GM12878 (cell line): ENCODE data around the gene TBX10. TPM values are rescaled to one million over a fixed set of nuclear protein-coding genes. Genes with fewer than 3 reads are reported as not detected.

ENCODE experiments used
- ATAC-seq: fragments of 200-7000 bp; cut with Tn5 transposase; 3 replicates; pipeline ENCODE4 v1.9.1; 2020; ENCODE audit warnings: mild to moderate bottlenecking, moderate library complexity
- BruUV-seq: library from RNA; stranded (reverse); fragments of 400-500 nt; replicated peaks from 2 replicates; lab custom pipeline; 2021; lab: Mats Ljungman, UMichigan
- CTCF ChIA-PET: fragments of 300-600 bp; sonication (Branson Sonifier 250); formaldehyde crosslinking; extraction: SDS; loops from one replicate; lab custom pipeline; 2021; ENCODE audit warnings: inconsistent platforms; lab: Yijun Ruan, JAX
- POLR2A ChIA-PET: fragments of 350-600 bp; formaldehyde crosslinking; extraction: SDS; loops from one replicate; lab custom pipeline; 2021; ENCODE audit warnings: inconsistent platforms; lab: Charles Lee
- RAD21 ChIA-PET: fragments of 300-600 bp; sonication (Branson Sonifier 250); formaldehyde crosslinking; loops from one replicate; lab custom pipeline; 2023; ENCODE audit warnings: antibody characterized with exemption; ENCODE audit not compliant: unreplicated experiment; lab: Charles Lee
- SMC1A ChIA-PET: fragments of 300-600 bp; sonication (Branson Sonifier 250); formaldehyde crosslinking; loops from one replicate; lab custom pipeline; 2023; ENCODE audit not compliant: unreplicated experiment, uncharacterized antibody; lab: Charles Lee
- DNase-seq: peaks from one replicate; pipeline ENCODE4 v3.0.0-alpha.2; 2011; ENCODE audit warnings: low read depth, low spot score
- FAIRE-seq: peaks from 3 replicates; lab custom pipeline; 2011; peaks lifted over from hg19 to GRCh38; lab: Jason Lieb, UNC
- H2AFZ ChIP-seq: 2 replicates; pipeline ENCODE4 v1.6.0; 2011; ENCODE audit warnings: low read depth, low read length, control low read depth; ENCODE audit not compliant: control insufficient read depth
- H3K27ac ChIP-seq: 2 replicates; pipeline ENCODE4 v1.5.1; 2011; ENCODE audit warnings: control low read depth; ENCODE audit not compliant: control insufficient read depth, insufficient read depth
- H3K27me3 ChIP-seq, 2 experiments: replicated peaks in 1 of 2; 2 replicates each; pipeline versions ENCODE4 v1.6.0 to v1.6.1; 2011; ENCODE audit warnings: low read length in 1 of 2; ENCODE audit not compliant: control insufficient read depth in 2 of 2, insufficient read depth in 2 of 2
- H3K36me3 ChIP-seq, 2 experiments: 2 replicates each; pipeline ENCODE4 v1.5.1; 2011; ENCODE audit warnings: low read length in 1 of 2; ENCODE audit not compliant: control insufficient read depth in 2 of 2, insufficient read depth in 2 of 2
- H3K4me1 ChIP-seq: 2 replicates; pipeline ENCODE4 v1.6.1; 2011; ENCODE audit warnings: mild to moderate bottlenecking, low read length, moderate library complexity, mixed read lengths; ENCODE audit not compliant: control insufficient read depth, insufficient read depth
- H3K4me2 ChIP-seq: 2 replicates; pipeline ENCODE4 v1.6.0; 2011; ENCODE audit warnings: control low read depth; ENCODE audit not compliant: control insufficient read depth, insufficient read depth
- H3K4me3 ChIP-seq: fragments of 200-600 bp; sonication (generic); 2 replicates; pipeline ENCODE4 v1.5.1; 2016
- H3K79me2 ChIP-seq: 2 replicates; pipeline ENCODE4 v1.6.0; 2011; ENCODE audit warnings: low read length; ENCODE audit not compliant: control insufficient read depth, insufficient read depth
- H3K9ac ChIP-seq: 2 replicates; pipeline ENCODE4 v1.8.0; 2011; ENCODE audit warnings: low read length, control low read depth, mixed read lengths; ENCODE audit not compliant: control insufficient read depth, insufficient read depth
- H3K9me3 ChIP-seq: replicated peaks from 3 replicates; pipeline ENCODE4 v1.5.1; 2011; ENCODE audit warnings: mild to moderate bottlenecking, low read length; ENCODE audit not compliant: control insufficient read depth, insufficient read depth
- H4K20me1 ChIP-seq: 2 replicates; pipeline ENCODE4 v1.6.0; 2011; ENCODE audit not compliant: control insufficient read depth, insufficient read depth
- ATF7 ChIP-seq: fragments of 450-650 bp; IDR thresholded peaks from 2 replicates; pipeline ENCODE4 v1.6.1; 2016; ENCODE audit warnings: low read depth, mild to moderate bottlenecking
- CBFB ChIP-seq: IDR thresholded peaks from 2 replicates; pipeline ENCODE4 v1.6.1; 2016; ENCODE audit warnings: antibody characterized with exemption, low read depth
- CTCF ChIP-seq, 3 experiments: IDR thresholded peaks in 2 of 3; conservative IDR thresholded peaks in 1 of 3; 2 replicates each; pipeline ENCODE4 v1.5.1; 2011; ENCODE audit warnings: low read depth in 3 of 3, low read length in 3 of 3, mild to moderate bottlenecking in 3 of 3, control low read depth in 2 of 3, moderate library complexity in 2 of 3, inconsistent platforms in 1 of 3, mixed read lengths in 1 of 3; ENCODE audit not compliant: control insufficient read depth in 2 of 3, insufficient read depth in 1 of 3; ENCODE audit errors: extremely low read depth in 1 of 3
- DPF2 ChIP-seq: fragments of 450-650 bp; IDR thresholded peaks from 2 replicates; pipeline ENCODE4 v1.6.1; 2017; ENCODE audit warnings: mild to moderate bottlenecking
- ESRRA ChIP-seq: IDR thresholded peaks from 2 replicates; pipeline ENCODE4 v1.6.1; 2012; ENCODE audit warnings: mild to moderate bottlenecking, low read length, improper control_type of control experiment
- ETV6 ChIP-seq, 2 experiments: fragments of 450-650 bp in 1 of 2; IDR thresholded peaks in 1 of 2; conservative IDR thresholded peaks in 1 of 2; 2 replicates each; pipeline ENCODE4 v1.6.1; 2014; ENCODE audit warnings: antibody characterized with exemption in 1 of 2, borderline replicate concordance in 1 of 2, low read depth in 1 of 2, mild to moderate bottlenecking in 1 of 2, moderate library complexity in 1 of 2
- GATAD2B ChIP-seq: fragments of 450-650 bp; conservative IDR thresholded peaks from 2 replicates; pipeline ENCODE4 v1.6.1; 2017; ENCODE audit warnings: low read depth, mild to moderate bottlenecking, moderate library complexity
- HDAC2 ChIP-seq: fragments of 200-600 bp; sonication (generic); IDR thresholded peaks from 2 replicates; pipeline ENCODE4 v1.6.1; 2017
- IKZF1 ChIP-seq: fragments of 450-650 bp; conservative IDR thresholded peaks from 2 replicates; pipeline ENCODE4 v1.6.1; 2017; ENCODE audit warnings: antibody characterized with exemption, mild to moderate bottlenecking
- IKZF2 ChIP-seq, 2 experiments: fragments of 450-650 bp; IDR thresholded peaks; 2 replicates each; pipeline ENCODE4 v1.6.1; 2017; ENCODE audit warnings: mild to moderate bottlenecking in 2 of 2, moderate library complexity in 2 of 2
- JUNB ChIP-seq: IDR thresholded peaks from 2 replicates; pipeline ENCODE4 v1.6.1; 2016; ENCODE audit warnings: antibody characterized with exemption, mild to moderate bottlenecking
- MTA2 ChIP-seq: fragments of 450-650 bp; IDR thresholded peaks from 2 replicates; pipeline ENCODE4 v1.6.1; 2016; ENCODE audit warnings: low read depth, mild to moderate bottlenecking, moderate library complexity
- NR2F1 ChIP-seq: fragments of 450-650 bp; conservative IDR thresholded peaks from 2 replicates; pipeline ENCODE4 v1.6.1; 2017; ENCODE audit warnings: mild to moderate bottlenecking
- RELB ChIP-seq: fragments of 450-650 bp; IDR thresholded peaks from 2 replicates; pipeline ENCODE4 v1.6.1; 2017; ENCODE audit warnings: low read depth, mild to moderate bottlenecking, moderate library complexity
- SREBF1 ChIP-seq: IDR thresholded peaks from 2 replicates; pipeline ENCODE4 v1.6.1; 2012; ENCODE audit warnings: mild to moderate bottlenecking, low read length
- TAF1 ChIP-seq: IDR thresholded peaks from 2 replicates; pipeline ENCODE4 v1.6.1; 2011; ENCODE audit warnings: mild to moderate bottlenecking, low read depth, low read length, borderline replicate concordance
- ZBTB4 ChIP-seq: fragments of 450-650 bp; formaldehyde crosslinking; IDR thresholded peaks from 2 replicates; pipeline ENCODE4 v1.4.0; 2022; ENCODE audit warnings: mild to moderate bottlenecking, moderate library complexity
- WGBS: methylation state at CpG from one replicate; pipeline ENCODE4 v1.1.6; 2016; ENCODE audit warnings: low lambda C conversion rate; ENCODE audit not compliant: insufficient replicate concordance, insufficient coverage; ENCODE audit errors: missing lambda C conversion rate; 5-methylcytosine and 5-hydroxymethylcytosine counted together
- in situ Hi-C: fragments of 300-500 bp; cut with MboI; formaldehyde crosslinking; loops from 9 replicates; pipeline ENCODE4 v1.14.3; 2018; ENCODE audit warnings: mixed read lengths
- intact Hi-C: fragments of 100-400 bp; cut with micrococcal nuclease; formaldehyde crosslinking; loops from one replicate; pipeline ENCODE4 v1.14.2; 2022; ENCODE audit not compliant: unreplicated experiment
- polyA plus RNA-seq, 11 experiments: library from polyadenylated mRNA; depleted of rRNA in 4 of 11; unstranded in 6 of 11; stranded (reverse) in 5 of 11; fragments of >200 nt; fragmentation: Nextera tagmentation in 4 of 11; fragmentation: Illumina TruSeq in 1 of 11; extraction: Ambion mirVana in 4 of 11; extraction: Trizol in 1 of 11; gene quantifications; 1 replicate in 1 of 11; 2 replicates in 10 of 11; pipeline versions ENCODE4 v1.2.1 to v1.2.3, GENCODE V29; 2011 to 2016; ENCODE audit warnings: inconsistent platforms in 2 of 11, missing spikeins in 2 of 11, low read depth in 1 of 11
- total RNA-seq, 4 experiments: library from RNA; depleted of rRNA in 3 of 4; stranded (reverse); fragments of >200 nt in 3 of 4; fragmentation: Illumina TruSeq in 1 of 4; extraction: Trizol in 1 of 4; gene quantifications; 2 replicates each; pipeline versions ENCODE4 v1.2.1 to v1.2.3, GENCODE V29; 2013 to 2021

Gene TBX10
- total and polyA plus RNA-seq, 10 of the 15 experiments (the other 5 are each of a cell fraction or from before 2014, with no cell fraction given): 0.10 to 0.44 (median 0.20) TPM; not detected in 4

- peak; percentile 47 for ATAC-seq
- Histone ChIP-seq H3K27ac (peak overlapping the region; percentile 64), H3K79me2 (peaks cover 37% of the 10 kb centered on the region), H2AFZ (no peak overlapping the region), H3K36me3 (peaks cover 4 to 8% of the 10 kb centered on the region in 2 experiments; a peak in 3 of 4 replicates), H3K27me3 (no peaks in the 10 kb centered on the region), H3K4me2 (peak overlapping the region; percentile 57), H3K4me1 (peaks cover 45% of the 10 kb centered on the region), H3K4me3 (0 out of 2 replicates have a peak overlapping the region, but pooled peaks have one; percentile 43), H3K9me3 (peaks cover 7% of the 10 kb centered on the region; the same call in 2 of the 3 replicates), H4K20me1 (no peaks in the 10 kb centered on the region), H3K9ac (no peak overlapping the region)
- in situ Hi-C loops: no loop called here
- no peak for DNase-seq
- 4% methylated on average over 1 of the region's 1 CpG for WGBS
- CTCF ChIA-PET: interaction anchor here (1.1 to 1.8 kb wide), 4 partner anchors 11 to 186 kb away, joined by 4 to 7 read pairs (median 5); partner anchors contain the start of genes NUDT8 and PPP1CA
- intact Hi-C loops: loop anchor here (2.0 kb wide), 1 partner anchor 19 kb away; the partner anchor contains the start of gene NDUFV1
- POLR2A ChIA-PET: interaction anchor here (1.1 to 1.5 kb wide), 4 partner anchors 12 to 184 kb away, joined by 3 to 6 read pairs (median 5); partner anchors contain the start of genes NUDT8 and TBC1D10C
- RAD21 ChIA-PET: interaction anchor here (1.0 to 2.9 kb wide), 4 partner anchors 21 to 235 kb away, joined by 3 to 9 read pairs (median 4); partner anchors contain the start of gene NUDT8
- SMC1A ChIA-PET: interaction anchor here (0.6 to 3.3 kb wide), 6 partner anchors 11 to 111 kb away, joined by 3 to 9 read pairs (median 4); no protein-coding TSS in a partner anchor
- FAIRE-seq: no peak
- BruUV-seq: no TSS peak
- TF ChIP-seq JUNB (peak; percentile 10; the same call in 1 of the 2 replicates), ESRRA (peak; percentile 30; the same call in 1 of the 2 replicates), ETV6 (conservative IDR thresholded peaks at IDR 0.05 in 1 of 2, IDR thresholded peaks at IDR 0.05 in 1 of 2; ENCODE audit: borderline replicate concordance in 1 of 2, low read depth in 1 of 2) (0 out of 4 replicates have a peak, but pooled peaks of 1 of the 2 experiments have one; percentile 8), GATAD2B (peak; percentile 33; the same call in 1 of the 2 replicates), SREBF1 (no peak), ZBTB4 (CRISPR knock-in tag) (no peak), CBFB (peak; percentile 18; the same call in 1 of the 2 replicates), DPF2 (0 out of 2 replicates have a peak, but pooled peaks have one; percentile 77), MTA2 (peak; percentile 52; the same call in 1 of the 2 replicates), HDAC2 (no peak), RELB (peak; percentile 89), NR2F1 (0 out of 2 replicates have a peak, but pooled peaks have one; percentile 7), CTCF (IDR thresholded peaks at IDR 0.05 in 2 of 3, conservative IDR thresholded peaks at IDR 0.05 in 1 of 3; ENCODE audit: control insufficient read depth in 2 of 3, extremely low read depth in 1 of 3, insufficient read depth in 1 of 3, low read depth in 3 of 3, low read length in 3 of 3) (no peak), IKZF1 (peak; percentile 7; the same call in 1 of the 2 replicates), TAF1 (no peak), IKZF2 (IDR thresholded peaks at IDR 0.05) (peak in 1 of 2 experiments; percentile 7; a peak in 1 of 4 replicates), ATF7 (peak; percentile 49)
These were observed 51.4 kb downstream of the TBX10 start for GRCh38 chr11:67588136-67588503.
